HG02759 (cell line): ENCODE data around the gene AFMID.
A peak's percentile ranks its signal among the peaks of the same experiment; 100 is the strongest.
"Not testable (repeated sequence)": the region's sequence is repeated elsewhere in the genome, so short reads cannot be mapped to it uniquely, and the experiment has no call there.

Experiments
- ATAC-seq: cut with Tn5 transposase; IDR thresholded peaks from one replicate; pipeline ENCODE4 v1.9.1; 2021; ENCODE audit warnings: mild to moderate bottlenecking, moderate library complexity; ENCODE audit not compliant: unreplicated experiment

The AFMID gene, protein sequence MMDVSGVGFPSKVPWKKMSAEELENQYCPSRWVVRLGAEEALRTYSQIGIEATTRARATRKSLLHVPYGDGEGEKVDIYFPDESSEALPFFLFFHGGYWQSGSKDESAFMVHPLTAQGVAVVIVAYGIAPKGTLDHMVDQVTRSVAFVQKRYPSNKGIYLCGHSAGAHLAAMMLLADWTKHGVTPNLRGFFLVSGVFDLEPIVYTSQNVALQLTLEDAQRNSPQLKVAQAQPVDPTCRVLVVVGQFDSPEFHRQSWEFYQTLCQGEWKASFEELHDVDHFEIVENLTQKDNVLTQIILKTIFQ

DNA sequence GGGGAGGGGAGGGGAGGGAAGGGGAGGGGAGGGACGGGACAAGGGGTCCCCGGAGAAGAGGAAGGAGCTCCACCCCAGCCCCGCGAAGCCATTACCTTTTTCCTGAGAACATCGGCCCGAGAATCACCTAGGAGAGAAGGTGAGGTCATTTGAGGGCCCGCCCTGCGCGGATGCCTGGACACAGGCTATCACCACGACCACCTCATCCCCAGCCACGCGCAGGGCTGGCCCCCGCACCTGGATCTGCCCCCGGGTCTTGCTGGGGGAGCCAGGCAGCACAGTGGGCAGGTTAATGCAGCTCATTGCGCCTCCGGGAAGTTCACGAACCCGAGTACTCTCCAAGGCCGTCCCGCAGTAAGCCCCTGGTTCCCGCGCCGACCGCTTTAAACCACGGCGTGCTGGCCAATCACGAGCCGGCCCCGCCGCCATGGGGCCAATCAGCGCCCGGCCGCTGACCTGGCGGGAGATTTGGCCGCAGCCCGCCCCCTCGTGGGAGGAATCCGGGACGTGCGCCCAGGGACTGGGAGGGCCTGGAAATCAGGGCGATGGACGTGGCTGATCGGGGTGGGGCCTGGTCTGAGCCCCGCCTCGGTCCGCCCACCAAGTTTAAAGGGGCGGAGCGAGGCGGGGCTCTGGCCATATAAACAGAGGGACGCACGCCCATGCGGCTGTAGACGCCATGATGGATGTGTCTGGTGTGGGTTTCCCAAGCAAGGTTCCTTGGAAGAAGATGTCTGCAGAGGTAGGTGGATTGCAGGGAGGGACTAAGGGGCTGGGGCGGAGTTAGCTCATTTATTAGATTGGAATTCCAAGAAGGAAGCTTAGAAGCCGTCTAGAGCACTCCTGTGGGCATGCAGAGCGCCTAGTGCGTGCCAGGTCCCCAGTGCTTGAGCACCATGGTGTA, at the start of gene AFMID, which contains the start of gene TK1:
AFMID (plus strand) TSS at position 671 of the 904 bp plus-strand sequence; CDS start at position 680, 9 bp downstream.
TK1 (minus strand) TSS at position 361 of the 904 bp plus-strand sequence; CDS start at position 303, 58 bp downstream.
- peak; percentile 95 for ATAC-seq

DNA sequence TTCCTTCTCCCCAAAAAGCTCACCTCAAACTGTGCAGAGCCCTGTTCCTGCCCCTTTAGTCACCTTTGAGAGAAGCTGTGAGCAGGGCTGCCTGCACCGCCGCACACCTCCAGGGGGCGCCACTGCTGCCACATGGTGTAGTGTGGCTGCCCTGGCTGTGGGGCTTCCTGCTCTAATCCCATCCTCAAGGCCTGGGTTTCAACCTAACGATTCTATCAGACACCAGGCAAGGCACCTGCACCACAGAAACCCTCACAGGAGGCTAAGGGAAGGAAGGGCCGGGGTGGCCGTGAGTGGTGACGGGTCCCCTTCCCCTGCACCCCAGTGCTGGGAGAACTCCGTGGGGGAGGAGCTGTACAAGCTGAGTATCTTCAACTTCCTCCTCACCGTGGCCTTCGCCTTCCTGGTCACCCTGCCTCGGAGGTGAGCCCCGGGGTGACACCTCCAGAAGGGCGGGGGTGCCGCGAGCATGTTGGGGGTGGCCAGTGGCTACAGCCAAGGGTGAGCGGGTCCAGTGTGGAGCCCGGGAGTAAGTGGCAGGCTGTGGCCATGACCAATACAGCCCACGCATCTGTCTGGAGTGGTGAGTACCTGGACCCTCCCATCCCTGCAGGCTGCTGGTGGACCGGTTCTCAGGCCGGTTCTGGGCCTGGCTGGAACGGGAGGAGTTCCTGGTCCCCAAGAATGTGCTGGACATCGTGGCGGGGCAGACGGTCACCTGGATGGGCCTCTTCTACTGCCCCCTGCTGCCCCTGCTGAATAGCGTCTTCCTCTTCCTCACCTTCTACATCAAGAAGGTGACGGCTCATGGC, 49.6 kb upstream of the AFMID start:
- no peak for ATAC-seq

DNA sequence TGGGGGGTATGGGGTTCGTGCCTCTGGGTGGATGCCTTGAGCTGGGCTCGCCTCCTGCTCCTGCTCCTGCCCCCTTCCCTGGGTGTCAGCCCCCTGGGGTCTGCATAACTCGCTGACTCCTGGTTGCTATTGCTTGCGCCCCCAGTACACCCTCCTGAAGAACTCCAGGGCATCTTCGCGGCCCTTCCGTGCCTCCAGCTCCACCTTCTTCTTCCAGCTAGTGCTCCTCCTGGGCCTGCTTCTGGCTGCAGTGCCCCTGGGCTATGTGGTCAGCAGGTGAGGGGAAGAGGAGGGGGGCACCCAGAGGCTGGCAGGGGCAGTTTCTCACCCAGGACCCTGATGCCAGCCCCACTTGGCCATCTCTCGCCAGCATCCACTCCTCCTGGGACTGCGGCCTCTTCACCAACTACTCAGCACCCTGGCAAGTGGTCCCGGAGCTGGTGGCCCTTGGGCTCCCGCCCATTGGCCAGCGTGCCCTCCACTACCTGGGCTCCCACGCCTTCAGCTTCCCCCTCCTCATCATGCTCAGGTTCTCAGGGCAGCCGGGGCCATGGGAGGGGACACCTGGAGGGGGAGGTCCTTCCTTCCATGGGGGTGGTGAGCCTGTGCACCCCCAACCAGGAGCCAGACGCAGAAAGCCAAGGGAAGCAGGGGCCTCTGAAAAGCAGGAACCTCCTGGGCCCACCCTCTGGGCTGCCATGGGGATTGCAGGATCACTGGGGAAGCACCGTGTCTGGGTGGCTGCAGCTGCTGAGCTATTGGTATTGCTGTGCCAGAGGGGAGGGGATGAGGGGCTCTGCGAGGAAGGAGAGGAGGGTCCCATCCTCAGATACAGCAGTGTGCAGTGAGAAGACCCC, 48.7 kb upstream of the AFMID start:
- no peak for ATAC-seq

DNA sequence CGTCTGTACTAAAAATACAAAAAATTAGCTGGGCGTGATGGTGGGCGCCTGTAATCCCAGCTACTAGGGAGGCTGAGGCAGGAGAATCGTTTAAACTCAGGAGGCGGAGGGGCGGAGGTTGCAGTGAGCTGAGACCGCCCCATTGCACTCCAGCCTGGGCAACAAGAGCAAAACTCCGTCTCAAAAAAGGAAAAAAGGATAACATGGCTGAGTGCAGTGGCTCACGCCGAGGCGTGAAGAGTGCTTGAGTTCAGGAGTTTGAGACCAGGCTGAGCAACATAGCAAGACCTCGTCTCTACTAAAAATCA, 47.3 kb upstream of the AFMID start:
- ATAC-seq: not testable (repeated sequence)

DNA sequence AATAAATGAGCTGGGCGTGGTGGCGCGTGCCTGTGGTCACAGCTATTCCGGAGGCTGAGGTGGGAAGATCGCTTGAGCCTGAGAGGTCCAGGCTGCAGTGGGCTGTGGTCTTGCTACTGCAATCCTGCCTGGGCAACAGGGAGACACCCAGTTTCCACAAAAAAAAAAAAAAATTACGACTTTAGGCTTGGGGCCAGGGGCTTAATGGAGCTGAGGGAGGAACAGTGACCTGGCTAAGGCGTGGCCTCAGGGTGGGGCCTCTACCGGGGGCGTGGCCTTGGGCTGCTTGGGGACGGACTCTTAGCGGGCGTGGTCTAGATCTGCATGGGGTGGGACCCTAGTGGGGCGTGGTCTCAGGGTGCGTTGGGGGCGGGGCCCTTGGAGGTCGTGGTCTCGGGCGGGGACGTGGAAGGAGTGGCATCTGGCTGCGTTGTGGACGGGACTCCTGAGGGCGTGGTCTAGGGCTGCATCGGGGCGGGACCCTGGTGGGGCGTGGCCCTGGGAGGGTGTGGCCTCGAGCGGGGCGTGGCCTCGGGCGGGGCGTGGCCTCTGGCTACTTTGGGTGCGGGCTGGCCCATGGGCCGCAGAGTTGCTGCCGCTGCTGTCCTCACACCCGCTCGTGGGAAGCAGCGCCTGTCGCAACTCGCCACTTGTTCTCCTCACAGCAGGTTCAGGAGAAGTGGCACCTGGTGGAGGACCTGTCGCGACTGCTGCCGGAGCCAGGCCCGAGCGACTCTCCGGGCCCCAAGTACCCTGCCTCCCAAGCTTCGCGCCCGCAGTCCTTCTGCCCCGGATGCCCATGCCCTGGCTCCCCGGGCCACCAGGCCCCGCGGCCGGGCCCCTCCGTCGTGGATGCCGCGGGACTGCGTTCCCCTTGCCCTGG, 46.8 kb upstream of the AFMID start:
- peak; percentile 80 for ATAC-seq

DNA sequence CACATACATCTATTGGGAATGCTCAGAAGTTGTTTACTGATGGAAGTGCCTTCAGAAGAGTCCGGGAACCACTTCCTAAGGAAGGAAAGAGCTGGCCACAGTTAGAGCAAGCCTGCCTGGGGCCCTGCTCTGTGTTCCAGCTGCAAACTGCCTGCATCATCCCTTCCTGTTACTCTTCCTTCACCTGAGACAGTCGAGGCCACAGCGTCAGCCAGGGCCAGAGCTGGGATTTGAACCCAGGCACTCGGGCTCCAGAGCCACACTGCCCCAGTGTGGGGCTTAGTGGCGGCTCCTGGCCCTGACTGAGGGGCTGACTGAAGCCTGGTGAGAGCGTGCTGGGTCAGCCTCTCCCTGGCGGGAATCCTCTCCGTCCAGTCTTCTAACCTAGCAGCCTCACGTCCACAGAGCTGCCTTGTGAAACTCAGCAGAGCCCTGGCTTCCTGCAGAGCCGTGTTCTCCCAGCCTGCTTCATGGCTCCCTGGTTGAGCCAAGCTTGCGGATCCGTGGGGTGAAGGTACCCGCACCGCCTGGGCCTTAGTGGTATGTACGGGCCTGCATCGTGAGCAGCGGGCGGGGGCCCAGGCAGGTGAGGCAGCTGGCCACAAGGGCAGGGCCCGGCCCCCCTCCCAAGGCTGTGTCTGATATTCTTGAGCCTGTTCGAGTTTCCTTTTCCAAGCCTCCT, 45.6 kb upstream of the AFMID start:
- ATAC-seq: no peak

DNA sequence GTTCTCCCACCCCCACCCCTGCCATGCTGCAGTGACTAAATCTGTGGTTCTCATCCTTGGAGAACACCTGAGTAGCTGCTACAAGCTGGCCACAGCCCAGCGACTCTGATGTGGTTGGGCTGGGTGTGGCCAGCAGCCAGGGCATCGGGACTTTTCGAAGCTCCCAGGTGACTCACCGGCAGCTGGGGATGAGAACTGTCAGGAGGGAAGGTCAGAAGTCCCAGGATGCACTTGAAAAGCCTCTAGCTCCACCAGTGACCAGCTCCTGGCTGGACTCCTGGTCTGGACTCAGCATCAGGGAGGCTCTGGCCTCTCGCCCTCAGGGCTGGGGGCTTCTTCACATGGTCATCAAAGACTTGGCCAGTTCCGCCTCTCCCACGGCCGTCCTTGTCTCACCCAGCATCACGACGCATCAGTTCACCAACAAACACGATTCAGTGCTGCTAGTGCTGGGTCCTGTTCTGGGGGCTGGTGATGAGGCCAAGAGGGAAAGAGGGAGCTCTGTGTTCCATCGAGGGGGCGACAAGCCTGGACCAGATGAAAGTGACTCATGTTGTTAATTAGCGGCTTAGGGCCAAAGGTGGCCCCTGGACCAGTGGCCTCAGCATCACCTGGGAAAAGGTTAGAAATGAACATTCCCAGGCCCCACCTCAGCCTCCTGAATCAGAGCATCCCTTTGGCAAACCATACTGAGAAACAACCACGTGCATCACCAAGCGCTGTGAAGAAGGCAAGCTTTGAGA, 44.9 kb upstream of the AFMID start:
- no peak for ATAC-seq

DNA sequence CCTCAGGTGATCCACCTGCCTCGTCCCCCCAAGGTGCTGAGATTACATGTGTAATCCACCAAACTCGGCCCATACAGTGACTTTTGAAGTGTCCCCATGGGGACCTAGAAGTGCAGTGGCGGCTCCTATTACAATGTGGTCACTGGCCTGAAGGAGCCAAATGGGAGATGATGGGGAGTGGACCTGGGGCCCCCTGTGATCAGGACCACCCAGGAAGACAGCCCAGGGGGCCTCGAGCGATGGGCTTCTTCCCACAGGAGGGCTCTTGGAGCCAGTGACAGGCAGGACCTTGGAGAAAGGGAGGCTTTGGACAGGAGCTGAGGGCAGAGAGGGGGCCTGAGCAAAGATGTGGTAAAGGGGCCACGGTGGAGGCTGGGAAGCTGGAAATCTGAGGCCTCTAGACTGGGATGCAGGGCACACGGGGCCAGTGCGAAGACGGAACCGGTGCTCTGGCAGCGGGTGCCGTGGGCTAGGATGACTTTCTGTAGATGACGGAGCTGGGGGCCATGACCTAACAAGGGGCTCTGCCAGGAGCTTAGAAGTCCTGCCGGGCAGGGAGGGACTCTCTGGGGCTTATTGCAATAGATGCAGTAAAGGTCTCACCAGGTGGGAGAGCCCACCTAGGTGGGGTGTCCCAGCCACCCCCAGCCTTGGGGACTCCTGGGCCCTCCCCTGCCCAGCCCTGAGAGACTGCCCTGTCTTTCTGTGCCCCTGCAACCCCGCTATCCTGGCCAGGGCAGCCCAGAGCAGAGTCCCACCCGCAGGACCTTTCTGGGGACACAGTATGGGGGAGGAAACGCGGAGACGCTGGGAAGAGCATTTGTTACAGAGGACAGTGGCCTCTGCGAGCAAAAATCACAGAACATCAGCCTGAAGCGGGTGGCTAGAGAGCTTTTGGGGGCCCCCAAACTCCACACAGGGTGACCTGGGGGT, 43.7 kb upstream of the AFMID start:
- no peak for ATAC-seq

DNA sequence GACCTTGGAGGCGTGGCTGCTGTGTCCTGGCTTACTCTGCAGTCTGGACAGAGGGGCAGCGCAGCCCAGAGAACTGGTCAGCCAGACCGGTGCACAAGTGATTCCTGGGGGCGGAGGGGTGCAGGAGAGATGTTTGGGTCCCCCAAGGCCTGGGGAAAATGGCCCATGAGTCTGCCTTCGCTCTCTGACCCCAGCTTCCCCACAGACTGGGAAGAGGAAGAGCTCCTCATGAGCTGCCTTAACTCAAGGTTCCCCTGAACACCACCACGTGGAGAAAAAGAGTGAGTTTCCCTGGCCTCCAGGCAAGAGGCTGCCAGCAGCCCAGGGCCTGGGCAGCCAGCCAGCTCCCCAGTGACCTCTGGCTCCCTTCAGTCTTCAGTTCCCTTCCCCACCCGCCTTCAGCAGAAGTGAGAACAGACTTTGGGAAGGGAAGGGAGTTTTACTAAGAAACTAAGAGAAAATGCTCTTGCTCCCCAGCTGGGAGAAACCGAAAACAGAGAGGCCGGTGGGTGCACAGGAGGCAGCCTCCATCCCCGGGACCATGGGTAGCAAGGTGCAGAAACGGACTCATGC, 42.9 kb upstream of the AFMID start:
- no peak for ATAC-seq

DNA sequence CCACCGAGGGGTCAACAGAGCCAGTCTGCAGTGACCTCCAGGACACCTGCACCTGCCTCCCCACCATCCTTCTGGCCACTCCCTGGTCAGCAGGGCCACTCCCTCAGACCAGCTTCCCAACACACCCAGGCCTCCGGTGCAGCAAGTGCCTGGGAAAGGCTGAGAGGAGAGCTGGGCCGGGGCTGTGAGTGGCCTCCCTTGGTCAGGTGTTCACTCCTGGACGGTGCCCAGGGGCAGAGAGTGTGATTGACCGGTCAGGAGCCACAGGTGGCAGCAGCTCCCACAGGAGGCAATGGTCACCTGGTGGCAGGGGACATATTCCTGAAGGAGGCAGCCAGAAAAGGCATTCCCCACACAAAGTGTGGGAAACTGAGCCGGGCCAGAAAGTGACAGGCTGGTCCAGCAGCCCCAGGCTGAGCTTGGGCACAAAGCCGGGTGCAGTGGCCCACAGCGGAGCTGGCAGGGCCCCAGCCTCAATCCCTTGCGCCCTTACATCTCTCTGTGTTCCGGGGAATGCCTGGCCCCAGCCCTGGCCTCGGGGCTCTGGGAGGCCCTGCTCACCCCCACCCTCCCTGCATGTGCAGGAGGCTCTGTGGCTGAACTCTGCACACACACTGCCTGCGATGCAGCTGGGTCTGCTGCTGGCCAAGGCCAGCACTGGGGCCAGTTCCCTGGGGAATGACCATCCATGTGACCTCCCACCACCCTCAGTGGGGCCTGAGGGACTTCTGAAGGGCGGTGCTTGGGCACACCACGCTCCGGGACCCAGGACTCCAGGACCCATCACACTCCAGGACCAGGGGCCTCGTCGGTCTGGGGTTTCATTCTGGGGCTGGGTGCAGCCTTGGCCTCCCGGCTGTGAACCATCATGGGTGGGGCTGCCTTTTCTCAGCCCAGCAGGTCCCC, 42.2 kb upstream of the AFMID start:
- ATAC-seq: no peak

DNA sequence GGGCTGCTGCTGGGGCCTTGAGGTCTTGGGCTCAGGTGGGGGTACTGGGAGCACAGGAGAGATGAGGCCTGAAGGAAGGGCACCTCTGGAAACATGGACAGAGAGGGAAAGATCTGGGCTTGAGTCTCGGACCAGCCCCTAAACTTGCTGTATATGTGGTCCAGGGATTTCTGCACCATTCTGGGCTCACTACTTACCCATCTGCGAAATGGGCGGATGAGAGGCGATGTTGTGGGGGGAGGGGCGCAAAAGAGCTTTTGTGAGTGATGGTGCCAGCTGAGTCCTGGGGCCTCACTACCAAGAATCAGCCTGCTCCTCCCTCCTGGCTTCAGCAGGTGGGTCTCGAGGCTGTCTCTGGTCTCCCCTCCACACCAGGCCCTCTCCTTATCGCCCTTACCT, 40.7 kb upstream of the AFMID start:
- ATAC-seq: no peak

DNA sequence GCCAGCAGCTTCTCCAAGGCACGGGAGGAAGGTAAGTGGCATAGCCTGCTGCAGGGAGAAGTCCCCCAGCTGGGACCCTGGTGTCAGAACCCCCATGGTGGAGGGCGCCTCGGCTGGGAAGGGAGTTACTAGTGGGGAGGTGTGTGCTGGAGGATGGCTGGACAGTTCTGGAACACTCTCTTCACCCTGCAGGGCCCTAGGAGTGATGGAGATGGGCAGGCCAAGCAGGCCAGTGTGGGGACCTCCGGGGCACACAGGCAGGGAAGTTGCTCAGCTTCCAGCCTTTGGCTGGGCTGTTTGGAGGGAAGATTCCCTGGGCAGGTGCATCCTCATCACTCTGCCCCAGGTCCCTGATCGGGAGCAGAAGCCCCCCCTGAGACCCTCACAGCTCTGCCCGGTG, 40.3 kb upstream of the AFMID start:
- no peak for ATAC-seq

DNA sequence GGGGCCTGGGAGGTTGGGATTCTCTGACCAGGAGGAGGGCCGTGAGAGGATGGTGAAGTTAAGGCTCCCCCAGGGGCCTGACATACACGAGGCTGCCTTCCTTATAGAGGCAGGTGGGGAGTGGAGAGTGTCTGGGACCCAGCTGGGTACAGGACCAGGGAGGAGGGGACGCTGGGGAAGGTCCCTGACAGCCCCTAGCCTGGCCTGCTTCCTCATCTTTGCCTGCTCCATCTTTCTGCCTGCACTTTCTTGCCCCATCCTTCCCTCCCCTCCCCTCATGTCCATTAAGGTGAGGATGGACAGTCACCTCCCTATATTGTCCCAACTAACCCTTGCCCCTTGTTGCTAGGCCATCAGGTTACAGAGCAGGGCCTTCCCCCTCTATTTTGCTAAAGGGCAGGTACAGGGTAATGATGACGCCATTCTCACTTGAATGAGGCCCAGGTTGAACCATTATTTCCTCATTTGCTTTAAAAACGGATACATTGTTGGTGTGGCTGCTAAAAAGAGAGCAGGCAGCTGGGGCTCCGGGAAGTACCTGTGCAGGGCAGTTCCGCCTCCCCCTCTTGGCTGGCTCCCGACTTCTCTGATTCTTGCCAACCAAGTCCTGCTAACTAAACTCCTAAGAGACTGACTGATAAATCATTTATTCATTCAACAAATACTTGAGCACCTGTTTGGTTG, 39.7 kb upstream of the AFMID start:
- no peak for ATAC-seq

DNA sequence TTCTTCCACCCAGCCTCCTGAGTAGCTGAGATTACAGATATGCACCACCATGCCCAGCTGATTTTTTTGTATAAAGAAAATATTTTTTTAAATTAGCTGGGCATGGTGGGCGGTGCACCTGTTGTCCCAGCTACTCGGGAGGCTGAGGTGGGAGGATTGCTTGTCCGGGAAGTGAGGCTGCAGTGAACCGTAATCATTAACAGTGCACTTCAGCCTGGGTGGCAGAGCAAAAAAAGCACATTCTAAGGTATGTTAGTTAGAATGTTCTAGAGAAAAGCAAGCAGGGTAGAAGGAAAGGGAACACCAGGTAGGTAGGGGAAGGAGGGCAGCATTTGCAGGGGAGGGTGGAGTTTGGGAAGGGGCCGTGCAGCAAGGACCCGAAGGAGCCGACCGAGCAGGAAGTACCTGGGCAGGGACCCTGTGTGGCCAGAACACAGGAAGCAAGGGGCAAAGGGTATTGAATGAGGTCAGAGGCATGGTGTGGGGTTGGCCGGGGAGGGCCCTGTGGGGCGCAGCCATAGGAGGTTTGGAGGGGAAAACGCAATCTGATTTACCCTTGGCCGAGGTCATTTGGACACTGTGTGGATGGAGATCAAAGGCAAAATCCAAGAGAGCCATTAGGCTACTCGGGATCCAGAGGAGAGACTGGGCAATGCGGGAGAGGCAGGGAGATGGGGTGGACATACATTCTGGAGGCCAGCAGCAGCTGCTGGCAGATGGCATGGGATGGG, 38.7 kb upstream of the AFMID start:
- no peak for ATAC-seq
